ENCODE data around the gene KSR1.

DNA sequence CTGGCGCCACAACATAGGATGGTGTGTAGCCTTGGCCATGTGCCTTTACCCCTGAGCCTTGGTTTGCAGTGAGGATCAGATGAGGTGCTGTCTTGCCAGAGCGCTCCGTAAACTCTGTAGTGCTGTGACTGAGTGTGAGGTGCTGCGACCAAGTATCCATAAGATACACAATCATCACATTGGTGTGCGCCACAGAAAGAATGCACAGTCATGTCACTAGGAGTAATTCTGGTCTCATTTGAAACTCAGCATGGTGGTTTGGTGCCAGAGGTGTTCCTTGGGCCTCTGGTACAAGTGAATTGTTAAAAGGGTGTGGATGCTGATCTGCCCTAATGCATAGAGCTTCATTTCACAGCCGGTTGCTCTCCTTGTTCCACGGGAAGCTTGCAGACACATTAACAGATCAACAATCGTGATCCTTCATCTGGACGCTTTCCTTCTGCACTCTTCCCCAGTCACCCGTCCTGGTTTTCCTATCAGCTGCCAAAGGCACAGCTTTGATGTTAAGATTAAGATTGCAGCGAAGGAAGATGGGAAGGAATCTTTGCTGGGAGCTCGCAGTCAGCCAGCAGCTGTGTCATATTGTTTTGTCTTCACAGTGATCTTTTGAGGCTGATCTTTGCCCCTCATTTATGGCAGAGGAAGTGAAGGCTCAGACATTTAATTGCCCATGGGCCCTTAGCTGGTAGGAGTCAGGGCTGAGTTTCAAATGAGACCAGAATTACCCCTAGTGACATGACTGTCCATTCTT is 79.1 kb downstream of the KSR1 start:
- TF ChIP-seq, protein P1, sequence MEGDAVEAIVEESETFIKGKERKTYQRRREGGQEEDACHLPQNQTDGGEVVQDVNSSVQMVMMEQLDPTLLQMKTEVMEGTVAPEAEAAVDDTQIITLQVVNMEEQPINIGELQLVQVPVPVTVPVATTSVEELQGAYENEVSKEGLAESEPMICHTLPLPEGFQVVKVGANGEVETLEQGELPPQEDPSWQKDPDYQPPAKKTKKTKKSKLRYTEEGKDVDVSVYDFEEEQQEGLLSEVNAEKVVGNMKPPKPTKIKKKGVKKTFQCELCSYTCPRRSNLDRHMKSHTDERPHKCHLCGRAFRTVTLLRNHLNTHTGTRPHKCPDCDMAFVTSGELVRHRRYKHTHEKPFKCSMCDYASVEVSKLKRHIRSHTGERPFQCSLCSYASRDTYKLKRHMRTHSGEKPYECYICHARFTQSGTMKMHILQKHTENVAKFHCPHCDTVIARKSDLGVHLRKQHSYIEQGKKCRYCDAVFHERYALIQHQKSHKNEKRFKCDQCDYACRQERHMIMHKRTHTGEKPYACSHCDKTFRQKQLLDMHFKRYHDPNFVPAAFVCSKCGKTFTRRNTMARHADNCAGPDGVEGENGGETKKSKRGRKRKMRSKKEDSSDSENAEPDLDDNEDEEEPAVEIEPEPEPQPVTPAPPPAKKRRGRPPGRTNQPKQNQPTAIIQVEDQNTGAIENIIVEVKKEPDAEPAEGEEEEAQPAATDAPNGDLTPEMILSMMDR (IDR thresholded peaks at IDR 0.05) = no peak
- TF ChIP-seq POLR2AphosphoS5 (IDR thresholded peaks at IDR 0.05) (no peak), EP300 (IDR thresholded peaks at IDR 0.05) (no peak), POLR2A (IDR thresholded peaks at IDR 0.05) (no peak)

Measured in upper lobe of left lung (tissue), 4 donors.